ENCODE results near the gene RSRC1. TPM values are rescaled to one million over a fixed set of nuclear protein-coding genes. Genes with fewer than 3 reads are reported as not detected.

Gene RSRC1
- total RNA-seq, 4 donors from 2014 or later = 27.7 to 36.7 (median 31.9) TPM

GRCh38 chr3:158105710-158106253 is 4.1 kb upstream of the RSRC1 start:
- ATAC-seq (no peak), DNase-seq (no peak)
- intact Hi-C loops (cut with DNase I; ENCODE audit: low total_unique reads) (loop anchor here (10.0 kb wide), 2 partner anchors 329 to 931 kb away; no protein-coding TSS in a partner anchor), in situ Hi-C loops (cut with MboI; ENCODE audit: low sequenced_read_pairs in 4 of 4) (loop anchor here in 1 of 4 donors (25.0 kb wide), 1 partner anchor 532 kb away; the partner anchor contains the start of gene GFM1)
- H3K4me3 ChIP-seq = peak overlapping the region; percentile 46 to 63 (median 58)
- TF ChIP-seq POLR2A (IDR thresholded peaks at IDR 0.05) (peak in 1 of 2 donors; percentile 21), CTCF (IDR thresholded peaks at IDR 0.05 in 4 of 5, conservative IDR thresholded peaks at IDR 0.05 in 1 of 5) (no peak)
- peak overlapping the region; percentile 48 to 70 (median 60) for H3K27ac ChIP-seq
- peaks cover 80 to 83% (median 82%) of the 10 kb centered on the region in 3 donors for H3K27me3 ChIP-seq
- H3K9me3 ChIP-seq = no peaks in the 10 kb centered on the region
- no peaks in the 10 kb centered on the region for H3K36me3 ChIP-seq
- H3K4me1 ChIP-seq = peaks cover 9 to 39% of the 10 kb centered on the region in 2 donors

GRCh38 chr3:158106766-158107471 is 3.0 kb upstream of the RSRC1 start:
- Histone ChIP-seq H3K27me3 (peaks cover 68 to 74% (median 72%) of the 10 kb centered on the region in 3 donors), H3K9me3 (no peaks in the 10 kb centered on the region), H3K4me1 (peaks cover 20 to 50% of the 10 kb centered on the region in 2 donors), H3K36me3 (no peaks in the 10 kb centered on the region), H3K4me3 (peak overlapping the region; percentile 46 to 63 (median 58)), H3K27ac (peak overlapping the region in 1 of 4 donors; percentile 48)
- ATAC-seq (no peak), DNase-seq (no peak)
- TF ChIP-seq CTCF (IDR thresholded peaks at IDR 0.05 in 4 of 5, conservative IDR thresholded peaks at IDR 0.05 in 1 of 5) = no peak
- TF ChIP-seq POLR2A (IDR thresholded peaks at IDR 0.05) = no peak
- intact Hi-C loops (cut with DNase I; ENCODE audit: low total_unique reads) = loop anchor here (10.0 kb wide), 2 partner anchors 328 to 932 kb away; no protein-coding TSS in a partner anchor
- in situ Hi-C loops (cut with MboI; ENCODE audit: low sequenced_read_pairs in 4 of 4) = loop anchor here in 1 of 4 donors (25.0 kb wide), 1 partner anchor 530 kb away; the partner anchor contains the start of gene GFM1

GRCh38 chr3:158107605-158108444 is 2.1 kb upstream of the RSRC1 start:
- DNase-seq (no peak), ATAC-seq (no peak)
- Histone ChIP-seq H3K36me3 (no peaks in the 10 kb centered on the region), H3K9me3 (no peaks in the 10 kb centered on the region), H3K27me3 (peaks cover 59 to 65% (median 62%) of the 10 kb centered on the region in 3 donors), H3K4me3 (peak overlapping the region in 2 of 4 donors; percentile 59 to 63), H3K4me1 (peaks cover 23 to 51% of the 10 kb centered on the region in 2 donors), H3K27ac (no peak overlapping the region)
- no peak for TF ChIP-seq CTCF (IDR thresholded peaks at IDR 0.05 in 4 of 5, conservative IDR thresholded peaks at IDR 0.05 in 1 of 5)
- TF ChIP-seq POLR2A (IDR thresholded peaks at IDR 0.05) = no peak
- in situ Hi-C loops (cut with MboI; ENCODE audit: low sequenced_read_pairs in 4 of 4) (loop anchor here in 1 of 4 donors (25.0 kb wide), 1 partner anchor 529 kb away; the partner anchor contains the start of gene GFM1), intact Hi-C loops (cut with DNase I; ENCODE audit: low total_unique reads) (loop anchor here (10.0 kb wide), 2 partner anchors 327 to 933 kb away; no protein-coding TSS in a partner anchor)

- peaks cover 52 to 58% (median 56%) of the 10 kb centered on the region in 3 donors for H3K27me3 ChIP-seq
- ATAC-seq (no peak), DNase-seq (no peak)
- intact Hi-C loops (cut with DNase I; ENCODE audit: low total_unique reads) (loop anchor here (10.0 kb wide), 2 partner anchors 326 to 934 kb away; no protein-coding TSS in a partner anchor), in situ Hi-C loops (cut with MboI; ENCODE audit: low sequenced_read_pairs in 4 of 4) (loop anchor here in 1 of 4 donors (25.0 kb wide), 1 partner anchor 529 kb away; the partner anchor contains the start of gene GFM1)
- no peaks in the 10 kb centered on the region for H3K9me3 ChIP-seq
- H3K4me1 ChIP-seq = peaks cover 21 to 47% of the 10 kb centered on the region in 2 donors
- no peak overlapping the region for H3K27ac ChIP-seq
- no peaks in the 10 kb centered on the region for H3K36me3 ChIP-seq
- no peak overlapping the region for H3K4me3 ChIP-seq
- TF ChIP-seq CTCF (IDR thresholded peaks at IDR 0.05 in 4 of 5, conservative IDR thresholded peaks at IDR 0.05 in 1 of 5) (no peak), POLR2A (IDR thresholded peaks at IDR 0.05) (no peak)
Observed at GRCh38 chr3:158108445-158108985, 1.4 kb upstream of the RSRC1 start.

Data from gastrocnemius medialis (tissue), 4 donors.